HG02852 (cell line): ENCODE results near the gene TAS2R40.
"Not testable (repeated sequence)": the region's sequence is repeated elsewhere in the genome, so short reads cannot be mapped to it uniquely, and the experiment has no call there.

Source experiments
- ATAC-seq: cut with Tn5 transposase; IDR thresholded peaks from one replicate; pipeline ENCODE4 v1.9.1; 2021; ENCODE audit warnings: mild to moderate bottlenecking, moderate library complexity; ENCODE audit not compliant: unreplicated experiment

Gene TAS2R40

DNA sequence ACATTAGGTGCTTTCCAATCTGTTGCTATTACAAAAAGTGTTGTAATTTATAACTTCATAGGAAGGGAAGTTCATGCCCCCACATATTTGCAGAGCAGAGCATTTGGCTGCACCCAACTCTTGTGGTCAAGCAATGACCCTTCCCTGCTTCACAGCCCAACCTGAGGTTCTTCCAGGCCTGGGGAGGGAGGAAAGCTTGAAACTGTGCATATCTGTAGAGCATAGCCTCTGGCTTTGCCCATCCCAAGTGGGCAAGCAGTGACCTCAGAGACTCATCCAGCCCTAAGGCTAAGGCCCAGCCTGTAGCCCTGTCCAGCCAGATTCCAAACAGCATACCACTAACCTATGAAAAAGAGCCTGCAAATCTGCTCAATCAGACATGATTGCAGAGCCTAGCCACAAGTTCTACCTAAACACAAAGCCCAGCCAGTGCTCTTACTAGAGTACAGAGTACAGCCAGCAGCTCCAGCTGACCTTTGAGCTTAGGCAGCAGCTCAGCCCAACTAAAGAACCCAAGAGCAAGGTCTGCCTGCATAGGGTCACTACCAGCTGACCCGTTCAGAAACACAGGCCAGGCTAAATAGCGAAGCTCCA, 27.0 kb downstream of the TAS2R40 start:
- ATAC-seq: no peak

DNA sequence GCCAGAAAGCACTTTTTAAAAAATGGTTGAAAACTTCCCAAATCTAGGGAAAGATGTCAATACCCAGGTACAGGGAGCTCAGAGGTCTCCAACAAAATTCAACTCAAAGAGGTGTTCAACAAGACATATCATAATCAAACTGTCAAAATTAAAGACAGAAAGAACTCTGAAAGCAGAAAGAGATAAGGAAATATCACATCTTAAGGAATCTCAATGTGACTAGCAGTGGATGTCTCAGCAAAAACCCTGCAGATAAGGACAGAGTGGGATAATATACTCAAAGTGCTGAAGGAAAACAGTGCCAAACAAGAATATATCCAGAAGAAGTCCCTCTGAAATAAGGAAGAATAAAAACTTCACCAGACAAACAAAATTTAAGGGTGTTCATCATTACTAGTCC, 28.4 kb downstream of the TAS2R40 start:
- ATAC-seq: no peak

DNA sequence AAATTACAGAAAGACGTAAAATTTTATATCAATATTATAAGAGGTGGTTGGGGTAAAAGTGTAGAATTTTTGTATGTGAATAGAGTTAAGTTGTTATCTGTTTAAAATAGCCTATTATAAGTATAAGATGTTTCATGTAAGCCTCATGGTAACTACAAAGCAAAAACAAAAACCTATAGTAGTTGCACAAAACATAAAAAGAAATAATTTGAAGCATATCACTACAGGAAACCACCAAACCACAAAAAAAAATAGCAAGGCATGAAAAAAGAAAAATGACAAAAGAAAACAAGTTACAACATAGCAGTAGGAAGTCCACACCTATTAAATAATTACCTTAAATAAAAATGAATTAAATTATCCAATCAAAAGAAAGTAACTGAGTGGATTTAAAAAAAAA, 29.0 kb downstream of the TAS2R40 start:
- ATAC-seq: no peak

DNA sequence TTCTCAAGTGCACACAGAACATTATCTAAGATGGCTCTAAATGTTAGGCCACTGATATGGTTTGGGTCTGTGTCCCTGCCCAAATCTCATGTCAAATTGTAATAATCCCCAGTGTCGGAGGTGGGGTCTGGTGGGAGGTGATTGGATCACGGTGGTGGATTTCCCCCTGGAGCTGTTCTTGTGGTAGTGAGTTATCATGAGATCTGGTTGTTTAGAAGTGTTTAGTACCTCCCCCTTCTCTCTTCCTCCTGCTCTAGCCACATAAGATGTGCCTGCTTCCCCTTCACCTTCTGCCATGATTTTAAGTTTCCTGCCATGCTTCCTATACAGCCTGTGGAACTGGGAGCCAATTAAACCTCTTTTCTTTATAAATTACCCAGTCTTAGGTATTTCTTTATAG, 30.2 kb downstream of the TAS2R40 start:
- ATAC-seq: no peak

DNA sequence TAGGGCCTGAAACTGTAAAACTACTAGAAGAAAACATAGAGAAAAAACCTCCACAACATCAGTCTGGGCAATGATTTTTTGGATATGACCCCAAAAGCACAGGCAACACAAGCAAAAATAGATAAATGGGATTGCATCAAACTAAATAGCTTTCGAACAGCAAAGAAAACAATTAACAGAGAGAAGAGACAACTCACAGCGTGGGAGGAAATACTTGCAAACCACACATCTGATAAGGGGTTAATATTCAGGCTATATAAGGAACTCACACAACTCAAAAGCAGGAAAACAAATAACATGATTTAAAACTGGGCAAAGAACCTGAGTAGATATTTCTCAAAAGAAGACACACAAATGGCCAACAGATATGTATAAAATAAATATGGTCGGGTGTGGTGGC, 33.7 kb downstream of the TAS2R40 start:
- no peak for ATAC-seq

DNA sequence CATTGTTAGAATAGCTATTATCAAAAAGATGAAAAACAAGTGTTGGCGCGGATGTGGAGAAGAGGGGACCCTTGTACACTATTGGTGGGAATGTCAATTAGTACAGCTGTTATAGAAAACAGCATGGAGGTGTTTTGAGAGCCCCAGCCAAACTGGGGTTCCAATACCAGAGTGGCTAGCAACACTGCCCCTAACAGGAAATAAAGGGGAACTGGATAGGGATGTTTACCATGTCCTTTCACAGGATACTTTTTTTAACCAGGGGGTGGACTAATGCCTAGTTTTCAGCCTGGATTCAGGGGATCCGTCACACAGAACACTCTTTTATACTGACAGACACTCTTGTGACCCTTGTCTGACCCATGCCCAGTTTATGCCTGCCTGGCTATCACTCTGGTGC, 34.5 kb downstream of the TAS2R40 start:
- ATAC-seq: no peak

DNA sequence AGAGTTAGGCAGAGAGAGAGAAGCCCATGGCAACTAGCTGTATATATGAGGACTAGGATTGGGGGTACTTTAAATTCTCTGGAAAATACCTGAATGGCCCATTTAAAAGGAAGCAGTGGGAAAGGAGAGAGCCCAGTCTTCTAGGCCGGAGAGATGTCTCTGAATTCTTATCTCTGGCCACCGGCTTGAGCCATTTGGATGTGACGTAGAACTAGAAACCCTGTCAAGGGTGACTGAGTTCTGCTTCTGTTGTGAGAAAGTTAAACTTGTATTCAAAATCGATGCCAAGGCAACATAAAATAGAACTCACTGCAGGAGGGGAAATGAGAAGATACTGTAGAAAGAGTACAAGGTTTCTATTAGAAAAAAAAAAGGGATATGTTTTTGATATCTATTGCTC, 35.1 kb downstream of the TAS2R40 start:
- ATAC-seq: peak; percentile 76

DNA sequence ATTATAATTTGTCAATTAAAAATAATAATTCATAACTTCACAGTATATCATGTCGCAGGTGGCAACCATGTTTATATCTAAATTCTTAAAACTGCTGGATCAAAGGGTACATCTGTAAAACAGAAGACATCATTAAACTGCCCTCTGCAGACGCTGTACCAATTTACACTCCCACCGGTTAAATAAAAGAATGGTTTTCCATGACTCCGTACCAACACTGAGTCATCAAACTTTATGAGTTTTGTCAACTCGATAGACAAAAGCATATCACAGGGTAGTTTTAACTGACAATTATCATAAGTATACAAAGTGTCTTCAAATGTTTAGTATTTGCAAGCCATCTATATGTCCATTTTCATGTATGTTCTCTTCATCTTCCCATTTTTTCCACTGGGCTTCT, 35.7 kb downstream of the TAS2R40 start:
- no peak for ATAC-seq

DNA sequence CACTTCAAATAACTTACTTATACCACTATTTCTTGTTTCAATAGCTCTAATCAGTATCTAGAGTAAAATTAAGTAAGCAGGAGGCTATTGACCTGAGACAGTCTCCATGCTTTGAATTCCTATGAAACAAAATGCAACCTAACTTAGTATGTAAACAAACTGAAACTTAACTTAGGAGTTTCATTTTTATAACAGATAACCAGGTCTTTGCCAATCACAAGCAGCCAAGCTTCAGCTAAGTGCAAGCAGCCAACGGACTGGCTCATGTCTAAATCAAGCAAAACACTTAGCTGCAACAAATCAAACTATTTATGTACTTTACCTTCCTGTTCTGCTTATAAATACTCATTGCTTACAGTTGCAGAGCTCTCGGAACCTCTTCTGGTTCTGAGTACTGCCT, 37.0 kb downstream of the TAS2R40 start:
- ATAC-seq: no peak

DNA sequence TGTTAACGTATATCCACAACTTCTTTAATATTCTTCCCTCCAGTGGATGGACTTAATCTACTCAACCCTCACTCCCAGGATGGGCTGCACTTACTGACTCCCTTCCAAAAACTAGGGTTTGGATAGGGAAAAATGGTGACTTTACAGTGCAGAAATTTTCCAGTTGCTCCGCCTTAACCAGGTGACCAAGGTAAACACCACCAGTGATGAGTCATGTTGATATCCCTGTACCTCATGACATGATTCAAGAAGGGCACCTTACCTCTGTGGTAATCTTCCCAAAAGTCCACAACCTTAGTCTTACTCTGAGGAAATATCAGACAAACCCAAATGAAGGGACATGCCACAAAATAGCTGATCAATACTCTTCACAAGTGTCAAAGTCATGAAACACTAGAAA, 37.9 kb downstream of the TAS2R40 start:
- ATAC-seq: no peak

DNA sequence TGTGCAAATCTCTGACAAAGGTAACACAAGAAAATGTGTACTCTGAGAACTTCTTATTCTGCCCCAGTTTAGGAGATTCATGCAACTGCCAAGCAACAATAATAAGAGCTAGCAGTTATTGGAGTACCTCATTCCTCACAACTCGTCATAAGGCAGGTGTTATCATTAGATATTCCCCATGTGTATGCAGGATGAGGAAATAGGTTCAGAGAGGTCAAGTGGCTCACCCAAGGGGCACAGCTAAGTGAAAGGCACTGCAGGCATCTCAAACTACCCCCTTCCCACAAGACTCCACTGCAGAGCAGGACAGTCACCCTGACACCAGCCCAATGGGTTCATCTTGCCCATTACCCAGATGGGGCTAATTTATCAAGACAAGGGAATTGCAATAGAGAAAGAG, 40.1 kb downstream of the TAS2R40 start:
- ATAC-seq: no peak

DNA sequence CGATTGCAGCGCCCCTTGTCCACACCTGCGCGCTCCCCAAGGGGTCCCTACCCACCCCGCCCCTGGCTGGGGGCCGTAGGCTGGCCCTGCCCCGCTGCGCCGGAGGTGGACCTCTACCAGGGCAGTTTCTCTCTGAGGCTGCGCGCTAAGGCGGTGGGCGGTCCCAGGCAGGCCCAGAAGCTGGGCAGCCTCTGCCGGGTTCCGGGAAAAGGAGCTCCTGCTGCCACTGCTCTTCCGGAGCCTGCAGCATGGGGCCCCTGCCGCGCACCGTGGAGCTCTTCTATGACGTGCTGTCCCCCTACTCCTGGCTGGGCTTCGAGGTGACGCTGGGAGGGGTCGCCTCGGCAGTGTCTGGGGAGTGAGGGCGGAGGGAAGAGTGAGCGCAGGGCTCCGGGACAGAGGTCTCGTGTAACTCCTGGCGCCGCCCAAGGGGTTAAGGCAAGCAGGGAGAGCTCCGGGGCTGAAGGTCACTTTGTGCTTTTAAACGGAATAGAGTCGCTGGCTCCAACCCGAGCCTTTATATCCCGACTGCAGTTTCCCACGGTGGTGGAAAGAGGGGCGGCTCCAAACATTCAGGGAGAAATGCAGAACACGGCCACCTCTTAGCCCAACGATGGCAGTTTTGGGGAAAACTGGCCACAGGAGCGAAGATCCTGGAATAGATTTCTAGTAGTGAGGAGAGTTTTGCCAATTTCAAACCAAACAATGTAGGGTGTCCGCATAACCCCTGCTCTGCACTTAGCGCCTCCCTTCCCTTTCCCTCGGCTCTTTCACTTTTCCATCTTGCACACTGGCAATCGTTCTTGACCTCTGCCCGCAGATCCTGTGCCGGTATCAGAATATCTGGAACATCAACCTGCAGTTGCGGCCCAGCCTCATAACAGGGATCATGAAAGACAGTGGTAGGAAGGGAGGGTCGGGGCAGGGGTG, 41.7 kb downstream of the TAS2R40 start, which contains the start of gene GSTK1:
Gene GSTK1 (plus strand): TSS at position 176 of the 930 bp plus-strand sequence. CDS start 73 bp downstream, at position 249.
- peak; percentile 95 for ATAC-seq

DNA sequence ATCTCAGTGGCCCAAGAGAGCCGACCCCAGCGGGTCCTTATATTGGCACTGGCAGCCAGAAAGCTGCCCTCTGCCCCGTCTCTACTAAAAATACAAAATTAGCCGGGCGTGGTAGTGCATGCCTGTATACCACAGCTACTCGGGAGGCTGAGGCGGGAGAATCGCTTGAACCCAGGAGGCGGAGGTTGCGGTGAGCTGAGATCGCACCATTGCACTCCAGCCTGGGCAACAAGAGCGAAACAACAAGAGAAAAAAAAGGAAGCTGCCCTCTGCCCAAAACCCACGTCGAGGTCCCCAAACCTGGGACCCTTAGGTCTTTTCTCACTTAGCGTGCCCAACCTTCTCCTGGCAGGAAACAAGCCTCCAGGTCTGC, 42.3 kb downstream of the TAS2R40 start:
- ATAC-seq: not testable (repeated sequence)

DNA sequence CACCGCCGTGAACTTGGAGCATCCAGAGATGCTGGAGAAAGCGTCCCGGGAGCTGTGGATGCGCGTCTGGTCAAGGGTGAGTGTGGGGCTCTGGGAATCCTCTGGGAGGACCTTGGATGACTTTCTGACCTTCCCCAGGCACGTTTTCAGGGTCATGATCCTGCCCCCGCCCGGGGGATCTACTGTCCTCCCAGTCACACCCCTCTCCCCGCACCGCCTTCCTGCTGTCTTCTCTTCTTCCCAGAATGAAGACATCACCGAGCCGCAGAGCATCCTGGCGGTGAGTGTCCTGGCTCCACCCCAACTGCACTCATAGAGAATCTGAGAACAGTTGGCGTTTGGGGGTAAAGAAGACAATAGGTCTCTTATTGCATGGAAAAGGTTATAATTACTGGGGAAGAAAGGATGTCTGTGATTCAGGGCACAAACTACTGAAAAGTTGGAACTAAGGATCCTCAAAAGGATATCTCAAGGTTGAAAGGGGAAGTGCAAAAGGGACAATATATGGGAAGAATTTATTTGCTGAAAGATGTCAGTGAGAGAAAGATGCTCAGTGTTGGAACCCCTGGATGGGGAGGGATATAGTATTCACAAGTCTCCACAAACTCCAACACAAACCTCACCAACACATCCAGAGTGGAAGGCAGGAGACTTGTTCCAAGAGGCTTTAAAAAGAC, 43.3 kb downstream of the TAS2R40 start:
- ATAC-seq: no peak

DNA sequence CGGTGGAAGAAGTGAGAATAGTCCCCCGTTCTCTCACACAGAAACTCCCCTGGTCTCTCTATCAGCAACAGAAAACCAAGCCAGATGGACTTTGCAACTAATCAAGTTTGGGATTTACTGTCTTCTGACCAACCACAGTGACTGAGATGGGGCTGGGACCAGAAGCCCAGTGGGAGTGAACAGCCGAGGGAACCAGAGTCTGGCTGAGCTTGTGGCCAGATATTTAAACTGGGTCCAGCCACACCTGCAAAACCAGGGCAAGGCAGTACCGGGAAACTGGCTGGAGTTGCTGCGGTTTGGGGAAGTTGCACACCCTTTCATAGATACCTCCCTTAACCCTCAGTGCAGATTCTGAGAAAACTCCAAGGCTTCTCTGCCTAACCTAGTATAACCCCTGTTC, 47.4 kb downstream of the TAS2R40 start:
- ATAC-seq: no peak

DNA sequence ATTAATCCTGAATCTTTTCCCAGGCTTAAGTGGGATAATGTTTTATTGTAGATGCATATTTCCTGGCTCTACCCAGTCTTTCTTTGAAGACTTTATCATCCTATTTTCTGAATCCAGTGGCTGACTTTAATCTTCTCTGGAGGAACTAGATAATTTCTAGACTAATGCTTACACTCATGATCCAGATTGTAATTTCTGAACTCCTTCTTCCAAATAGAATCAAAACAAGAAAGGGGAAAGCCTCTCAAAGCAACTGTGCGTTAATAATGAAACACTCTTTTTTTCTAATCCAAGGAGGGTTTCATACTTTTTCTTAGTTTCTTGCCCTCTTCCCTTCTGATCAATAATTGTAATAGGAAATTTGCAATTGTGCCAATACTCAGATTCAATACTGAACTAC, 49.4 kb downstream of the TAS2R40 start:
- ATAC-seq: no peak
